Activated T-cell treated with anti-CD3 and anti-CD28 coated beads, Interleukin-2, amount 50 U/mL, for 4 hours (primary cell): Measurements from ENCODE around the gene PDXP. TPM values are rescaled to one million over a fixed set of nuclear protein-coding genes. Genes with fewer than 3 reads are reported as not detected.
"Not testable (repeated sequence)": the region's sequence is repeated elsewhere in the genome, so short reads cannot be mapped to it uniquely, and the experiment has no call there.

Experiments
- ATAC-seq, 2 donors: fragments of 200-7000 bp; cut with Tn5 transposase; one replicate each; pipeline ENCODE4 v1.10.0; 2021
- DNase-seq: peaks from one replicate; pipeline ENCODE4 v3.0.0-alpha.2; 2020
- H3K27me3 Mint-ChIP-seq: one replicate; pipeline ENCODE4 v1.8.0; 2021; ENCODE audit warnings: low read depth, mixed read lengths
- H3K36me3 Mint-ChIP-seq: one replicate; pipeline ENCODE4 v1.8.0; 2022; ENCODE audit warnings: mixed read lengths; ENCODE audit not compliant: insufficient read depth
- H3K4me1 Mint-ChIP-seq: one replicate; pipeline ENCODE4 v1.8.0; 2021; ENCODE audit warnings: low read depth, mixed read lengths
- H3K4me3 Mint-ChIP-seq: one replicate; pipeline ENCODE4 v1.8.0; 2021; ENCODE audit warnings: mild to moderate bottlenecking, moderate library complexity, mixed read lengths
- H3K9me3 Mint-ChIP-seq: one replicate; pipeline ENCODE4 v1.8.0; 2021; ENCODE audit warnings: mixed read lengths
- total RNA-seq, 3 donors: library from RNA; stranded (reverse); gene quantifications; one replicate each; pipeline ENCODE4 v1.2.1, GENCODE V29; 2021

The PDXP gene
- total RNA-seq, 3 donors from 2014 or later = 39.0 to 50.2 (median 43.7) TPM

GRCh38 chr22:37680191-37680851, 21.8 kb downstream of the PDXP start:
- Mint-ChIP-seq H3K4me1 (peaks cover 32% of the 10 kb centered on the region), H3K4me3 (no peak overlapping the region), H3K27me3 (no peaks in the 10 kb centered on the region), H3K36me3 (no peaks in the 10 kb centered on the region), H3K9me3 (no peaks in the 10 kb centered on the region)
- no peak for ATAC-seq
- DNase-seq = no peak

- no peaks in the 10 kb centered on the region for H3K27me3 Mint-ChIP-seq
- H3K9me3 Mint-ChIP-seq = no peaks in the 10 kb centered on the region
- ATAC-seq (no peak), DNase-seq (no peak)
- no peaks in the 10 kb centered on the region for H3K36me3 Mint-ChIP-seq
- peaks cover 27% of the 10 kb centered on the region for H3K4me1 Mint-ChIP-seq
- no peak overlapping the region for H3K4me3 Mint-ChIP-seq
Observed at GRCh38 chr22:37681001-37681424, 22.5 kb downstream of the PDXP start.

DNA sequence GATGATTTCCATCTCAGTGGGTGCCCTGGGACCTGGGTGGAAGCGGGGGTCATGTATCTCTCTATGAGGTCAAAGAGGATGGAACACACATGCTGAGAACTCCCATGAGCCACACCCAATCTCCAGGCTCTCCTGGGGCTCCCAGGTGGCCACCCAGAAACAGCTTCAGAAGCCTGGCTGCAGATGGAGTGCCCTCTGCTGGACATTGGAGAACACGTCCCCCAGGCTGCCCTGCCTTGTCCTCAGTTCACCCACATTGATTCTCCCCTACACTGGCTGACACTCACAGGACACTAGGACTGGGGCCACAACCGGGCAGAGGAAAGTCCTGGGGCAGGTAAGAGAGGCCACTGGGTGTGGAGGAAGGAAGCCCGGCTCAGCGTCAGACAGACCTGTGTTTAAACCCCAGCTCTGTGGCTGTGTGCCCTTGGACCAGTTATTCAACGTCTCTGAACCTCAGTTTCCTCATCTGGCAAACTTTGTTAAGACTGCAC, 23.1 kb downstream of the PDXP start:
- DNase-seq = peak; percentile 70
- H3K4me1 Mint-ChIP-seq = peaks cover 25% of the 10 kb centered on the region
- H3K36me3 Mint-ChIP-seq = no peaks in the 10 kb centered on the region
- H3K4me3 Mint-ChIP-seq = no peak overlapping the region
- H3K27me3 Mint-ChIP-seq = no peaks in the 10 kb centered on the region
- H3K9me3 Mint-ChIP-seq = no peaks in the 10 kb centered on the region
- ATAC-seq = peak; percentile 26 to 29

- H3K27me3 Mint-ChIP-seq = no peaks in the 10 kb centered on the region
- peak overlapping the region; percentile 98 for H3K4me3 Mint-ChIP-seq
- H3K9me3 Mint-ChIP-seq = no peaks in the 10 kb centered on the region
- peaks cover 32% of the 10 kb centered on the region for H3K4me1 Mint-ChIP-seq
- peaks cover 8% of the 10 kb centered on the region for H3K36me3 Mint-ChIP-seq
- ATAC-seq (no peak), DNase-seq (no peak)
Observed at GRCh38 chr22:37684803-37685615, 26.5 kb downstream of the PDXP start.

GRCh38 chr22:37686002-37686982, 27.8 kb downstream of the PDXP start, which contains the start of gene NOL12:
NOL12 (plus strand) TSS chr22:37686343; CDS start chr22:37686393, 50 bp downstream.
- H3K4me3 Mint-ChIP-seq = peak within 1 kb of the TSS; percentile 98
- ATAC-seq (peak; percentile 92 to 95), DNase-seq (peak; percentile 69)
- H3K27me3 Mint-ChIP-seq = no peaks in the 10 kb centered on the region
- peaks cover 30% of the 10 kb centered on the region for H3K4me1 Mint-ChIP-seq
- peaks cover 15% of the 10 kb centered on the region for H3K36me3 Mint-ChIP-seq
- no peaks in the 10 kb centered on the region for H3K9me3 Mint-ChIP-seq

DNA sequence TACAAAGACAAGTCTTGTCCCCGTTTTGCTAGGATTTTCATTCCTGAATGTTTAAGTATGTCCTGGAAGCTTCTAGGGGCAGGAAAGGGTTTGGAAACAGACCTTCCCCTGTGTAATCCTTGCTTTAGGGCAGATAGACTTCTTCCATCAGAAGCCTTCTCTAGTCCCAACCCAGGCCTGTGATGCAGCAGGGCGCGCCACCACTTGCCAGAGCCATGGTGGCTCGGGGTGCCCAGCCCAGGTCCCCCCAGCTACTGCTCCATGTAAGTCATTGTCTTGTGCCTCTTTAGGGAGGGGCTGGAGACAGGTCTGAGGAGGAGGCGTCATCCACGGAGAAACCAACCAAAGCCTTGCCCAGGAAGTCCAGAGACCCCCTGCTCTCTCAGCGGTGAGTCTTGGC, 31.9 kb downstream of the PDXP start:
- peaks cover 28% of the 10 kb centered on the region for H3K36me3 Mint-ChIP-seq
- no peak for ATAC-seq
- H3K27me3 Mint-ChIP-seq = no peaks in the 10 kb centered on the region
- no peak for DNase-seq
- H3K4me3 Mint-ChIP-seq = no peak overlapping the region
- peaks cover 26% of the 10 kb centered on the region for H3K4me1 Mint-ChIP-seq
- H3K9me3 Mint-ChIP-seq = no peaks in the 10 kb centered on the region

DNA sequence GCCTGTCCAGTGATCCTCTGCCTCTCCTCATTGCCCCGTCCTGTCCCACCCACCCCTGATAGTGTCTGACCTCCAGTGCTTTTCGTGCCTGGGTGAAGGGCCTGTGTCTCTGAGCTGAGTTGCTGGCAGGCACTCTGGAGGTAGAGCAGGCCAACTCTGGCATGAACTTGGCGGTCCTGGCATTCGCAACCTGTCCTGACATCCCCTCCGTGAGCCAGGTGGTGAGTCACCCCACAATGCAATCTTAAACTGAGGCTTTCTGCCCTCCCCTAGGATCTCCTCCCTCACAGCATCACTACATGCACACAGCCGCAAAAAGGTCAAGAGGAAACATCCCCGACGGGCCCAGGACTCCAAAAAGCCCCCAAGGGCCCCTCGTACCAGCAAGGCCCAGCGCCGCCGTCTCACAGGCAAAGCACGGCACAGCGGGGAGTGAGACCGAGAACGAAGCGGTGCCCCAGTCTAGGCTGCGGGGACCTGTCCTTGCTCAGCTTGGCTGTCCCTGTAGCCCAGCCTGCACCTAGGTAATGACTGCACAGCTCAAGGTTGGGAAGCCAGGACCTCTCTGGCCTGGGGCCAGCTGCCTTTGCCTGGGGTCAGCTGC, 32.5 kb downstream of the PDXP start:
- Mint-ChIP-seq H3K9me3 (no peaks in the 10 kb centered on the region), H3K36me3 (peaks cover 31% of the 10 kb centered on the region), H3K4me1 (peaks cover 31% of the 10 kb centered on the region), H3K4me3 (no peak overlapping the region), H3K27me3 (no peaks in the 10 kb centered on the region)
- no peak for ATAC-seq
- DNase-seq = no peak

DNA sequence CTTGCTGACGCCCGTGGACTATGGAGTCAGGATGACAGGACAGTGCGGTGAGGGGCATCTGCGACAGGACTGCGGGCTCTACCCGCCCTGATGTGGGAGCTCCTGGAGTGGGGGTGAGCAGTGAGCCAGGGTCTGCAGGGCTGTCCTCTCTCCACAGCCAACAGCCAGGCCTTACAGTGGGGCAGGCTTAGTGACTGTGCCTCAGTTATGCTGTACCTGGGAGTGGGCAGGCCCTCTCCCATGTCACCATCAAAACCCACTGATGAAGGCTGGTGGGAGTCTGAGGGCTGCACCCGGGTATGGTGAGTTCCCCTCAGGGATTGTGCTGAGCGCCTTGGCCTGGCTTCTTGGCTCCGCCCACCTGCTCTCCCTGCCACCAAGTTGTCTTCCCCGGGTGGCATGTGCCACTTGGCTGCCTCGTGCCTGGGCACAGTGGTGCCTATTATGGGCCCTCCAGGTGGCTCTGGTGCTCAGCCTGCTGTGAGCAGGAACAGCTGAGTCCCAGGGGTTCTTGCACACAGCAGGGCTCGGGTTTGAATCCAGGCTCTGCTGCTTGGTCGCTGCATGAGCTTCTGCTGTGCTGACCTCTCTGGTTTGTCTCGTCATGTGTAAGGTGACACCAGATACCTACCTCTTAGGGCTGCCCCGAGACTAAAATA, 34.2 kb downstream of the PDXP start:
- ATAC-seq (no peak), DNase-seq (no peak)
- Mint-ChIP-seq H3K4me3 (no peak overlapping the region), H3K27me3 (no peaks in the 10 kb centered on the region), H3K4me1 (peaks cover 29% of the 10 kb centered on the region), H3K9me3 (no peaks in the 10 kb centered on the region), H3K36me3 (peaks cover 32% of the 10 kb centered on the region)

DNA sequence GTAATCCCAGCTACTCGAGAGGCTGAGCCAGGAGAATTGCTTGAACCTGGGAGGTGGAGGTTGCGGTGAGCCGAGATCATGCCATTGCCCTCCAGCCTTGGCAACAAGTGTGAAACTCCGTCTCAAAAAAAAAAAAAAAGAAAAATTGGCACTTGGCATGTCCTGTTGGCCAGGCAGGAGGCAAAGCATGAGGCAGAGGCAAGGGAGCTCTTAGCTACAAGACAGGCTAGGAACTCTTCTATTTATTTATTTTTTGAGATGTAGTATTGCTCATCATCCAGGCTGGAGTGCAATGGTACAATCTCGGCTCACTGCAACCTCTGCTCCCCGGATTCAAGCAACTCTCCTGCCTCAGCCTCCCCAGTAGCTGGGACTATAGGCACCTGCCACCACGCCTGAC, 35.6 kb downstream of the PDXP start:
- not testable (repeated sequence) for H3K4me3 Mint-ChIP-seq
- peaks cover 24% of the 10 kb centered on the region for H3K36me3 Mint-ChIP-seq

GRCh38 chr22:37696260-37696656, 37.7 kb downstream of the PDXP start:
- DNase-seq, H3K4me3 Mint-ChIP-seq, H3K27me3 Mint-ChIP-seq, H3K9me3 Mint-ChIP-seq, ATAC-seq: not testable (repeated sequence)
- H3K36me3 Mint-ChIP-seq = peaks cover 17% of the 10 kb centered on the region
- peaks cover 18% of the 10 kb centered on the region for H3K4me1 Mint-ChIP-seq

More for the DNA sequence above, 35.6 kb downstream of the PDXP start:
- H3K27me3 Mint-ChIP-seq, H3K9me3 Mint-ChIP-seq, DNase-seq, ATAC-seq: not testable (repeated sequence)
- H3K4me1 Mint-ChIP-seq = peaks cover 20% of the 10 kb centered on the region

DNA sequence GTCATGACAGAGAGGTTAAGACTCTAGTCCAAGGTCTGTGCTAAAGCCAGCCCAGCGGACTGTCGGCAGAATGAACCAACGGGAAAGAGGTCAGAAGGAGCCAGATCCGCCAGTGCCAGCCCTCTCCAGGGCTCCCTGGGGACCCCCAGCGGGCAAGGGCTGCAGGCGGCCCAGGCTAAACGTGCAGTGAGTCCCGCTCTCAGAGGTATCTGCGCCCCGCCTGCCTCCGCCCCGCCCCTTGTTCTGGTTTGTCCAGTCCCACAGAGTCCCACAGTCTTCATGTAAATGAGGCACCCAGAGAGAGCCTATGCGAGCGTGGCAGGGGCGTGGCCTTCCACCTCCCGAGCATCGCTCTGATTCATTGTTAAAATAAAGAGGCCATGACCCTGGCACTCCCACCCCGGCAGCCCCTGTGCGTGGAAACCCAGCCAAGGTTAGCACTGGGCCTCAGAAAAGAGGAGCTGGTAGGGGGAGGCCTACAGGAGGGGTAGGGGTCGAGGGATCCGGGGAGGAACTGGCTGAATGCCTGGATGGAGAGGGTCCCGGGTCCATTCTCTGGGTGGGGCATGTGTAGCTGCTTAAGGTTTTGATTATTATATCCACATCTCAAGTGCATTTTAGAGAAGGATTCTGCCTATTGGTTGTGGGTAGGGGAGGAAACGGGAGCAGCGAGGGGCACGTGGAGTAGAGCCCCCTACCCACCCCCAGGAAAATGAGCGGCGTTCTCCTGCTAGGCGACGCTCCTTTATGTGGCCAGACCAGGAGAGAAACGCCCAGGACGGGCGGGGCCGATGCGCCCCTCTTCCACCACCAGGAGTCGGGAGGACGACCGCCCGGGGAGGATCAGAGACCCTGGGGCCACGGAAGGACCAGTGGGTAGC, 38.4 kb downstream of the PDXP start, which contains the start of gene TRIOBP:
TSS of gene TRIOBP (plus strand) at position 392 of the 881 bp plus-strand sequence. CDS start 4,318 bp downstream, outside the sequence.
- Mint-ChIP-seq H3K4me3 (no peak within 1 kb of the TSS), H3K27me3 (no peaks in the 10 kb centered on the region), H3K4me1 (peaks cover 18% of the 10 kb centered on the region), H3K36me3 (peaks cover 17% of the 10 kb centered on the region), H3K9me3 (no peaks in the 10 kb centered on the region)
- ATAC-seq = peak; percentile 99 to 100
- peak; percentile 77 for DNase-seq

DNA sequence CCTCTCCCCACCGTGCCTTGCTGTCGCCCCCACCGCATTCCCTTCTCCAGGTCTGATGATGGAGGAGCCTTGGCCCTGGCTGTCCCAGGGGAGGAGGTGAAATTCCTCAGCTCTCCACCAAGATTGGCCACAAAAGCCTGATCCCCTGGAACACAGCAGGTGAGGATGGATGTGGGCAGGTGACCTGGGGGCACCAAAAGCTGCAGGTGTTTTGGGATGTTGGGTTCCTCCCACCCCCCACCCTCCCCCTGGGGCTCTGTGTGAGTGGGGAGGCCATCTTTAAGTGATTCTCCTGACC, 39.0 kb downstream of the PDXP start:
- Mint-ChIP-seq H3K9me3 (no peaks in the 10 kb centered on the region), H3K4me3 (no peak overlapping the region), H3K4me1 (peaks cover 18% of the 10 kb centered on the region), H3K36me3 (peaks cover 14% of the 10 kb centered on the region), H3K27me3 (no peaks in the 10 kb centered on the region)
- ATAC-seq = no peak
- DNase-seq = no peak
